Muscle of arm (tissue), 14 donors: ENCODE measurements around the gene FNIP1. TPM values are rescaled to one million over a fixed set of nuclear protein-coding genes. Genes with fewer than 3 reads are reported as not detected.
"Not testable (repeated sequence)": the region's sequence is repeated elsewhere in the genome, so short reads cannot be mapped to it uniquely, and the experiment has no call there.

Source experiments
- DNase-seq: peaks from one replicate; pipeline ENCODE4 v3.0.0-alpha.2; 2013
- long read RNA-seq, 11 donors: transcript quantifications; one replicate each; lab custom pipeline, GENCODE V29; 2026
- polyA plus RNA-seq, 12 donors: library from polyadenylated mRNA; unstranded; fragments of 120-200 nt; gene quantifications; one replicate each; pipeline ENCODE4 v1.2.1, GENCODE V29; 2013; ENCODE audit not compliant: insufficient read length in 12 of 12

Gene FNIP1
- polyA plus RNA-seq: 10 to 100 TPM in 11 of 12 donors, not detected in 1; 11.2 to 18.8 (median 14.7) TPM
- long read RNA-seq, donor 1: 0 reads
- long read RNA-seq, donor 2: 0 reads
- long read RNA-seq, donor 3: 0 reads
- long read RNA-seq, donor 4: 0 reads
- long read RNA-seq, donor 5, partial matches to known transcripts: 0 of 1 reads
- long read RNA-seq, donor 5, other reads (novel, unspliced or antisense): 0 of 1 reads
- long read RNA-seq, donor 6, partial matches to known transcripts: 0 of 1 reads
- long read RNA-seq, donor 6, other reads (novel, unspliced or antisense): 0 of 1 reads
- long read RNA-seq, donor 7: 0 reads
- long read RNA-seq, donor 8, partial matches to known transcripts: 0 of 1 reads
- long read RNA-seq, donor 8, other reads (novel, unspliced or antisense): 0 of 1 reads
- long read RNA-seq, donor 9: 0 reads
- long read RNA-seq, donor 10, partial matches to known transcripts: 0 of 1 reads
- long read RNA-seq, donor 10, other reads (novel, unspliced or antisense): 0 of 1 reads
- long read RNA-seq, donor 11, partial matches to known transcripts: 0 of 2 reads
- long read RNA-seq, donor 11, other reads (novel, unspliced or antisense): 0 of 2 reads

GRCh38 chr5:131796793-131797693 lies at the start of gene FNIP1:
Gene FNIP1 (minus strand): TSS chr5:131797017. CDS start chr5:131796921, 96 bp downstream.
- DNase-seq: peak; percentile 96

GRCh38 chr5:131846536-131846935 lies 49.7 kb upstream of the FNIP1 start:
- no peak for DNase-seq

DNA sequence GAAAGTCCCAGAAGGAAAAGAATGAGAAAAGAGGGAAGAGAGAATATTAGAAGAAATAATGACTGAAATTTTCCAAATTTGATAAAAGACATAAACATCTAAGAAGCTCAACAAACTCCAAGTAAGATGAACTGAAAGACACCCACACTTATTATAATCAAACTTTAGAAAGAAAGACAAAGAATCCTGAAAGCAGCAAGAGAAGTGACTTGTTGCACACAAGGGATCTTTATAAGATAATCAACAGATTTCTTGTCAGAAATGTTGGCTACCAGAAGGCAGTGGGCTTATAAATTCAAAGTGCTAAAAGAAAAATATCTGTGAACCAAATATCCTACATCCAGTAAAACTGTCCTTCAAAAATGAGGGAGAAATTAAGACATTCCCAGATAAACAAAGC lies 49.0 kb upstream of the FNIP1 start:
- no peak for DNase-seq

DNA sequence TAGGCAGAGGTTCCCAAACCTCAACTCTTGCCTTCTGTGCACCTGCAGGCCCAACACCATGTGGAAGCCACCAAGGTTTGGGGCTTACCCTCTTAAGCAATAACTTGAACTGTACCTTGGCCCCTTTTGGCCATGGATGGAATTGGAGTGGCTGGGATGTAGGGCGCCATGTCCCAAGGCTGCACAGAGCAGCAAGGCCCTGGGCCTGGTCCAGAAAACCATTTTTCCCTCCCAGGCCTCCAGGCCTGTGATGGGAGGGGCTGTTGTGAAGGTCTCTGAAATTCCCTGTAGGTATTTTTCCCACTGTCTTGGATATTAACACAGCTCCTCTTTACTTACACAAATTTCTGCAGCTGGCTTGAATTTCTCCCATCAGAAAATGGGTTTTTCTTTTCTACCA lies 46.2 kb upstream of the FNIP1 start:
- not testable (repeated sequence) for DNase-seq

DNA sequence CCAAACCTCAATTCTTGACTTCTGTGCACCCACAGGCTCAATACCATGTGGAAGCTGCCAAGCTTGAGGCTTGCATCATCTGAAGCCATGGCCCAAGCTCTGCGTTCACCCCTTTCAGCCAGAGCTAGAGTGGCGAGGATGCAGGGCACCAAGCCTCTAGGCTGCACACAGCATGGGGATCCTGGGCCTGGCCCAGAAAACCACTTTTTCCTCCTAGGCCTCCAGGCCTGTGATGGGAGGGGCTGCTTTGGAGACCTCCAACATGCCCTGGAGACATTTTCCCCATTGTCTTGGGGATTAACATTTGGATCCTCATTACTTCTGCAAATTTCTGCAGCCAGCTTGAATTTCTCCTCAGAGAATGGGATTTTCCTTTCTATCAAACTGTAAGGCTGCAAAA lies 35.9 kb upstream of the FNIP1 start:
- not testable (repeated sequence) for DNase-seq

- DNase-seq: no peak
Observed at GRCh38 chr5:131825404-131826013, 28.7 kb upstream of the FNIP1 start.

- no peak for DNase-seq
Observed at GRCh38 chr5:131824631-131825030, 27.8 kb upstream of the FNIP1 start.

DNA sequence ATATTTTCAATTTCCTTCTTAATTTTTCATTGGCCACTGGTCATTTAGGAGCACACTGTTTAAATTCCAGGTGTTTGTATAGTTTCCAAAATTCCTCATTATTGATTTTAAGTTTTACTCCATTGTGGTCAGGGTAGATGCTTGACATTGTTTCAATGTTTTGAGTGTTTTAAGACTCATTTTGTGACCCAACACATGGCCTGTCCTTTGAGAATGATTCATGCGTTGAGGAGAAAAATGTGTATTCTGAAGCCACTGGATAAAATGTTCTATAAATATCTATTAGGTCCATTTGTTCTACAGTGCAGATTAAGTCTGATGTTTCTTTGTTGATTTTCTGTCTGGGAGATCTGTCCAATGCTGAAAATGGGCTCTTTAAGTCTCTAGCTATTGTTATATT lies 24.4 kb upstream of the FNIP1 start:
- no peak for DNase-seq

GRCh38 chr5:131818001-131818724 lies 21.3 kb upstream of the FNIP1 start:
- no peak for DNase-seq

DNA sequence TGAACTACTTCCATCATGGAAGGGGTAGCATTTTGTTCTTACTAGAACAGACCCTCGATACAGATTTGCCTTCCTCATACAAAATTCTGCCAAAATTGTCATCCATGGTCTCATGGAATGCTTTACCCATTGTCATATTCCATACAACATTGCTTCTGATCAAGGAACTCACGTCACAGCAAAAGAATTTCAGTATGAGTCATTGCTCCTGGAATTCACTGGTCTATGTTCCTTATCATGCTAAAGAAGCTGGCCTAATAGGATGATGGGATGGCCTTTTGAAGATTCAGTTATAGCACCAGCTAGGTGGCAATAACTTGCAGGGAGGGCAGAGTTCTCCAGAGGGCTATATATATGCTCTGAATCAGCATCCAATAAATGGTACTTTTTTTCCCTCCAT lies 18.2 kb upstream of the FNIP1 start:
- DNase-seq: no peak

- no peak for DNase-seq
Observed at GRCh38 chr5:131812371-131813160, 15.7 kb upstream of the FNIP1 start.

- no peak for DNase-seq
Observed at GRCh38 chr5:131810510-131811249, 13.9 kb upstream of the FNIP1 start.

GRCh38 chr5:131795879-131796792 lies 681 bp downstream of the FNIP1 start:
- peak; percentile 54 for DNase-seq

- DNase-seq: no peak
Observed at GRCh38 chr5:131795228-131795627, 1.6 kb downstream of the FNIP1 start.

DNA sequence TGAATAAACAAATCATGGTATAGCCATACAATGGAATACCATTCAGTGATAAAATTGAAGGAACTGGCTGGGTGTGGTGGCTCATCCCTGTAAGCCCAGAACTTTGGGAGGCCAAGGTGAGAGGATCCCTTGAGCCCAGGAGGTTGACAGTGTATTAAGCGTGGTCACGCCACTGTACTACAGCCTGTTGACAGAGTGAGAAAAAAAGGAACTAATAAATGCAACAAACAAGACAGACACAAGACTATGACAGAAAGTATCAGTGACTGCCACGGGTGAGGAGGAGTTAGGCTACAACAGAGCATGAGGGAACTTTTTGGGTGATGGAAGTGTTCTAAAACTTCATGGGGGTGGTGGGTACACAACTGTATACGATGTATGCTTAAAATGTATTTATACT lies 2.2 kb downstream of the FNIP1 start:
- DNase-seq: no peak

- no peak for DNase-seq
Observed at GRCh38 chr5:131792896-131793295, 3.9 kb downstream of the FNIP1 start.

DNA sequence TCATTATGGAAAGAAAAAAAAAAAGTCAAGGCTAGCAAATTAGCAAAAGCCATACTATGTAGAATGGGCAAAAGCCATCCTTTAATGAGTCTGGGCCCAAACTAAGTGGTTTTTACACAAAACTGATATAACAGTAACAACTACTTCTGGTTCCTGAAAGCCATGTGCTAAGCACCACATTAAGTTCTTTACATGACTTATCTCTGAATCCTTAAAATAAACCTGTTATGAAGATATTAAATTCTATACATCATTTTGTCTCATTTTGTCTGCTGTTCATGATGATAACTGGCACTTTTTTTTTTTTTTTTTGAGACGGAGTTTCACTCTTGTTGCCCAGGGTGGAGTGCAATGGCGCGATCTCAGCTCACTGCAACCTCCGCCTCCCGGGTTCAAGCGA lies 5.0 kb downstream of the FNIP1 start:
- no peak for DNase-seq

DNA sequence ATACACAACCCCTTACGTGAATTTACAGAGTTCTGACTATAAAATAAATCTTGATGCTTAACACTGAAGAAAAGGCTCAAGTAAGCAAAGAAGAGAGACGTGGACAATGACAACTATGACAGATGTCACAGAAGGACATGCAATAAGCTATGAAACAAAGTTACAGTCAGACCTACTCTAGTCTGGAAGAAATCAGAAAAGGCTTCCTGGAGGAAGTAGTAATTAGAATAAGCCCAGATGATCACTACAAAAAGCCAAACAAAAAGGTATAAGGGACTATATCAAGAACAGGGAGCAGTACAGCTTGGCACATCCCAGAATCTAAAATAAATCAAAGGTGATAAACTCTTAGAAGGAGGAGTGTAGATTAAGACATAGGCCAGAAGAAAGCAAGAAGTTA lies 6.3 kb downstream of the FNIP1 start:
- DNase-seq: no peak

DNA sequence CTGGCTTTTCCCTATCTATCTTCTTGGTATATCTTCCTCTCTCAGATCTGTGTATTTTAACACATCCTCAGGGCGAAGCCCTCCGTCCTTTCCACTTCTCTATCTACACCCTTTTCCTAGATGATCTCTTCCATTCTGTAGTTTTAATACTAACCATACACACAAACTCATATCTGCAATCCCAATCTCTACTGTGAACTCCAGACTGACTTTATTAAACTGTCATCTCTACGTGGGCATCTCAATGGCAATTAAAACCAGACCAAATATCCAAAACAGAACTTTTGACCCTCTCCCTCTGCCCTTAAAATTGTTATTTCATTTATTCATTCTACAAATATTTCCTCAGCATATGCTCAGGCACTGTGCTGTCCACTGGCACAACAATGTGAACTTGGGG lies 7.1 kb downstream of the FNIP1 start:
- DNase-seq: no peak
